ENCODE measurements around the gene IQCC. TPM values are rescaled to one million over a fixed set of nuclear protein-coding genes. Genes with fewer than 3 reads are reported as not detected.

Gene IQCC
- 4.6 TPM for total RNA-seq

DNA sequence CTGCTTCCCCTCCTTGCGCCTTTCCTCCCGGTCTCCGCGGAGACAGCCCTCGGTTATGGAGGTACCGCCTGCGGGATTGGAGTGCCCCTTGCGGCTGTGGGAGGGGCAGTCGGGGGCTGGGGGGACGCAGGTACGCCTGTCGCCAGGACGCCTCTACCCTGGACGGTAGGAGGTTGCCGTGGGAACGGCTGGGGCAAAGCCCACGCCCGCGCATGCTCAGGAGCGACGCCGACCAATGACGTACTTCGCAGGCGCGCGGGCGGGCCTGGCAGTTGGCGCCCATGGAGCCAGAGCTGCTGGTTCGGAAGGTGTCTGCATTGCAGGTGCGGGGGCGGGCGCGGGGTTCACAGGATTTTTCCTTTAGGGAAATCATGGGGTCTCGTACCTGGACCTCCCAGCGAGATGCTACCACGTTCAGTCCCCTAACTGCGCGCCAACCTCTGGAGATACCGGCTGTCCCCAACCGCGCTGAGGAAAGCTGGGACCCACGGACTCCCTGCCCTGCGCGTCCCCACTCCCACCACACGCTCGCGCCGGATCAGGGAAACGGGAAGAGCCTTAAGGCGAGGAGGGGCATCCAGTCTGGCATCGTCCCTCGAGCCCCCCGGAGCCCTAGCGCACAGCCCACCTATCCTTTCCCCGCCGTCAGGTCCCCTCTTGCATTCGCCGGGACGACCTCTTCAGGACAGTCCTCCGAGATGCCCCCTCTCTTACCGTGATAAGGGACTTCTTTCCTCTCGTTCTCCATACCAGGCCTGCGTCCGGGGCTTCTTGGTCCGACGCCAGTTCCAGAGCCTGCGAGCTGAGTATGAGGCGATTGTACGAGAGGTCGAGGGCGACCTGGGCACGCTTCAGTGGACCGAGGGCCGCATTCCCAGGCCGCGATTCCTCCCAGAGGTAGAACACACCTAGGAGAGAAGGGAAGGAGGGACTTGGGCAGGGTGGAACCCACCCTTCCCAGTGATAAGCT is at the start of gene IQCC:
TSS of gene IQCC (plus strand) at position 271 of the 970 bp plus-strand sequence. CDS start at position 282, 11 bp downstream.

DNA sequence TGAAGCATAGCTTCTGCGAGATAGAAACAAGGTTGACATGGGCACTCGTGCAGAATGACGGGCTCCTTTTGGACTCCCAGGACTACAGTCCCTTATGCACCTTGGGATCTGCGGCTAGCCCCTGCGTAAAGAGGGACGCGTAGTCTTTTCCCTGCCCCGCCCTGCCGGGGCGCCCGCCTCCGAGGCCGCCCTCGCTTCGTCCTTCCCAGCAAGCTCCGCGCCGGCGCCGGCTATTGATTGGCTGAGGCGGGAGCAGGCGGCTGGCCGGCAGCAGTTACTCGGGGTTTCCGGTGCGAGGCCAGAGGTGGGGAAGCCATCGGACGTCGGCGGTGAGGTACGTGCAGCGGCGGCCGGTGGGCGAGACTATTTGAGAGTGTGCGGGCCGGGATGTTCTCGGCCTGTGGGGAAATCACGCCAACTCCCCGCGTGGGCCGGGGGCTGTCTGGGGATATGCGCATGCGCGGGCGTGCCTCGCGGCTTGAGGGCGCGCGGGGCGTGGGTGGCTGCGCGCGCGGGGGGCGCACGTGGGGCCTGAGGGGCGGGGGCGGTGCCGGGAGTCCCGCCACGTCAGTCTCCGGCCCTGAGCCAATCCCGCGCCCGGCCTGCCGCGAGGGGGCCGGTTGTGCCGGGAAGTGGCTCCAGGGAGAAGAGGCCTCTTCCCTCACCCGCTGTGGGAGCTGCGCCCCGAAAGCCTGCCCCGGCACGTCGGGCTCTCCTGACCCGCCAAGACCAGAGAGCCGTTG is 25.9 kb upstream of the IQCC start, which contains the start of gene TXLNA:
TSS of gene TXLNA (plus strand) at position 233 of the 743 bp plus-strand sequence. CDS start 671 bp downstream, outside the sequence.

DNA sequence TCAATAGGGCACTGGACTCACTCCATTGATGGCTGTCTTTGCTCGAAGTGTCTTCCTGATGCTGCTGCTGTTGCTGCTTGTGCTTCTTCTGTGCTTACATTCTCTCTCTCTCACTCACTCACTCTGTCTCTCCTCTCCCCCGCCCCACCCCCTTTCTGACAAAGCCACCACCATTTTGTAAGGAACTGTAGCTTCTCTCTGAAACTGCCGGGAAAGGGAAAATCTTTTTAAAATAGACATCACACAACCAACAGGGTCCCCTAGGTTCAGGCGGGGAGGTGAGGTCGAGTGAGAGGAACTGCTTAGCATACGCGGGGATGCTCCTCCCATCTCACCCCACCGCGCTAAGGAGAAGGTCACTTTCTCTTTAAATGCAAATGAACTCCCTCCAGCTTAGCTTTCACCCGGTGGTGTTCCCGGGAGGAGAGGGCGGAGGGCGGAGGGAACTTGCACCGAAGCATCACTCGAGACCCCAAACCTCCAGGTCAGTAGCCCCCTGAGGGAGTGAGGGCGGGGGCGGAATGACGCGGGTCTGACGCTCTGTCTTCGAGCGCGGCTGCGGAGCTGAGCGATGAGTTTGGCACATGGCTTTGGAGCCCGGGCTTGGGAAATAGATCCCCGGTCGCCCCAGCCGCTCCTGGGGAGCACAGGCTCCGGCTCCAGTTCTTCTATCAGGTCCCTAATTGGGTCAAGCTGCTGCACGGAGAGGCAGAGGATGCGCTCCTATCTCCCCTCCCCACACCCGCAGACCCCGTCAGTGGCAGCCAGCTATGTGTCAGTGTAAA is 5.1 kb upstream of the IQCC start, which contains the start of gene CCDC28B:
TSS of gene CCDC28B (plus strand) at position 370 of the 785 bp plus-strand sequence. CDS start 1,341 bp downstream, outside the sequence.

DNA sequence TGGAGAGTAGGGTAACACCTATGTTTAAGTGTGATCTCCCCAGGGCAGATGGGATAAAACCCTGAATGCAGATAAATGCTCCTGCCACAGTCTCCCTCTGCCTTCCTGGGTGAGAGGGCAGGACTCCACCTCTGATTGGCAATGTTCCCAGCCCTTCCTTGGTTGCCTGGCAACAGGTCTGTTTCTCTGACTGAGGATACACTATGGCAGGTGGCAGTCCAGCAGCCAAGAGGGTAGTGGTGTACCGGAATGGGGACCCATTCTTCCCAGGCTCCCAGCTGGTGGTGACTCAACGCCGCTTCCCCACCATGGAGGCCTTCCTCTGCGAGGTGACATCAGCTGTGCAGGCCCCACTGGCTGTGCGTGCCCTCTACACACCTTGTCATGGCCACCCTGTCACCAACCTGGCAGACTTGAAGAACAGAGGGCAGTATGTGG is 3.4 kb downstream of the IQCC start, which contains the start of gene DCDC2B:
TSS of gene DCDC2B (plus strand) at position 199 of the 438 bp plus-strand sequence. CDS start at position 204, 5 bp downstream.

DNA sequence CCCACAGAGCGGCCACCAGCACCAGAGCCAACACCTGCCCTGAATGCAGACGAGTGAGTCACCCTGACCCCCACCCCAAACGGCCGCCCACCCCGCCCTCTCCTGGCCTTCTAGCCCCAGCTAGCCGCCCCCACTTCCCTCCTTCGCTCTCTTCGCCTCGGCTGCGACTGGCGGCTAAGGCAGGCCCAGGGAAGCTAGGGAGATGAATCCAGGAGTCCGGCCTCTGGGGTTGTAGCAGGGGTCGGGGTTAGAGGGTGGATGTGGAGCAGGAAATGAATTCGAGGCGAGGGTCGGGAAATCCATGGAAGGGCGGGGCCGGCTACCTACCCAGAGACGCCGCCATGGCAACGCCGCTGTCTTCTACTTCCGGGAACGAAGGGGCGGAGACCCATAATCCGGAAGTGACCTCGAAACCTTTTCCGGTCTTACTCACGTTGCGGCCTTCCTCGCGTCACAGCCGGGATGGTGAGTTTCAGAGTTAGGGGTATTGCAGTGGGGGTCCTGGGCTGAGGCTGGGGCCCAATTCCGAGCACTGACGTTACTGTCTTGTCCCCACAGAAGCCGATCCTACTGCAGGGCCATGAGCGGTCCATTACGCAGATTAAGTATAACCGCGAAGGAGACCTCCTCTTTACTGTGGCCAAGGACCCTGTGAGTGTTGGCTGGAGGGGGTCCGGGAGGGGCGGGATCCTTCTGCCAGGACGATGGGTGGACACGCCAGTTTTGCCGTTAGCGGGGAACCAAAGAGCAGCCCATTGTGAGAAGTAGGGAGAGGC is 16.7 kb downstream of the IQCC start, which contains the start of the genes EIF3I and TMEM234:
TSS of gene EIF3I (plus strand) at position 428 of the 776 bp plus-strand sequence. CDS start at position 463, 35 bp downstream.
TSS of gene TMEM234 (minus strand) at position 374 of the 776 bp plus-strand sequence. CDS start at position 343, 31 bp downstream.

DNA sequence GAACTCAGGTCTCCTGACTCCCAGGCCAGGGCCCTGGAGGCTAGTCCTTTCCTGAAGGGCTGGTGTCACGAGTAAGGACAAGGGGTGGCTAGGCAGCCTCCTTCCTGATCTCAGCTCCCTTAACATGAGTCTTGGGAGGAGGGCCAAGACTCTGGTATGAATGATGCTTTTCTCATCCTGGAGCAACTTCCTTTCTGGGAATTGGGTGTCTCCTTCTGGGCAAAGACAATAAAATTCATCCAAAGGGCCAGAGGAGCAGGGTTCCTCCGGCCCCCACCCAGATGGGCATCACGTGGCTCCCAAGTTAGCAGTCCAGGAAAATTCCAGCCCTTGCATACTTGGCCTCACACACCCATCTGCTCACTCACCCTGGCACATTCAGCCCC is 41.4 kb downstream of the IQCC start, which contains the start of gene FAM167B:
TSS of gene FAM167B (plus strand) at position 335 of the 386 bp plus-strand sequence. CDS start 200 bp downstream, outside the sequence.

DNA sequence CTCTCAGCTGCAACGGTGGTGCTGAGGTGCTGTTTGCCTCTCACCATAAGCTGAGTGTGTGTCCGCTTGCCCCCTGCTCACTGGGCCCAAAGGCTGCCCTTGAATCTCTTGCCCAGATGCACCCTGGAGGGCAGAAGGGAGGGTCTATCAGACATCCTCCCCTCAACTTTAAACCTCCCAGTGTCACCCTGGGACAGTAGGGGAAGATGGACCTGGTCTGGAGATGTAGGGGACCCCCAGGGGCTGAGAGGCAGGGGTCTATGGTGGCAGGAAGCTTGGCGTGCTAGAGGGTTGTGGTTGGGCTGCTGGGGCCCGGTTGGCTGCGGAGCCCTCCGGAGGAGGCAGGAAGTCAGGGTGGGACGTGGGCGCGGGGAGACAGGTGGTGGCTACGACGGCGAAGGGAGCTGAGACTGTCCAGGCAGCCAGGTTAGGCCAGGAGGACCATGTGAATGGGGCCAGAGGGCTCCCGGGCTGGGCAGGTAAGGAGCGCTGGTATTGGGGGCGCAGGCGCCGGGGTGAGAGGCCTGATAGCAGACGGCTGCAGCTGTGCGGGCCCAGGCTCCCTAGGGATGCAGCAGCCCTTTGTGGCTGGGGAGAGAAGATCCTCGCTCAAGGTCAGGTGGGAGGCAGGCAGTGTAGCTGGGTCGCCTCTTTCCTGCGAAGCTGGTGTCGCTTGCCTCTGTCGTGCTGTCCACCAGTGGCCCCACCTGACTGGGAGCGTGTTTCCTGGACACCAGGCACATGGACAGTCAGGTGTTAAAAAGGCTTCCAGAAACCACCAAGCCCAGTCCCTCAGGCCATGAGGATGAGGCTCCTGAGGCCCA is 45.6 kb downstream of the IQCC start, which contains the start of gene LCK:
TSS of gene LCK (plus strand) at position 373 of the 824 bp plus-strand sequence. CDS start 23,065 bp downstream, outside the sequence.

Other genes with a start within 250 kb of the IQCC start
- 102 TPM for gene KHDRBS1, start 191.8 kb upstream of the IQCC start, total RNA-seq
- 7.2 TPM for gene TMEM39B, start 132.7 kb upstream of the IQCC start, total RNA-seq
- 36.2 TPM for gene KPNA6, start 97.6 kb upstream of the IQCC start, total RNA-seq
- gene TXLNA, start 26.0 kb upstream of the IQCC start, total RNA-seq: 26.3 TPM
- 23.5 TPM for gene CCDC28B, start 5.1 kb upstream of the IQCC start, total RNA-seq
- not detected for gene DCDC2B, start 3.4 kb downstream of the IQCC start, total RNA-seq
- gene TMEM234, start 16.7 kb downstream of the IQCC start, total RNA-seq: 14.8 TPM
- 107 TPM for gene EIF3I, start 16.7 kb downstream of the IQCC start, total RNA-seq
- 0.46 TPM for gene FAM167B, start 41.6 kb downstream of the IQCC start, total RNA-seq
- 0.23 TPM for gene LCK, start 45.6 kb downstream of the IQCC start, total RNA-seq
- 27.0 TPM for gene HDAC1, start 86.4 kb downstream of the IQCC start, total RNA-seq
- gene MARCKSL1, start 130.6 kb downstream of the IQCC start, total RNA-seq: 264 TPM
- 2.3 TPM for gene FAM229A, start 156.8 kb downstream of the IQCC start, total RNA-seq
- gene TSSK3, start 156.9 kb downstream of the IQCC start, total RNA-seq: not detected
- 58.4 TPM for gene BSDC1, start 188.8 kb downstream of the IQCC start, total RNA-seq

Data from diencephalon (tissue), 1 donor.